ENCODE data around the gene FAM107B.

FAM107B gene

DNA sequence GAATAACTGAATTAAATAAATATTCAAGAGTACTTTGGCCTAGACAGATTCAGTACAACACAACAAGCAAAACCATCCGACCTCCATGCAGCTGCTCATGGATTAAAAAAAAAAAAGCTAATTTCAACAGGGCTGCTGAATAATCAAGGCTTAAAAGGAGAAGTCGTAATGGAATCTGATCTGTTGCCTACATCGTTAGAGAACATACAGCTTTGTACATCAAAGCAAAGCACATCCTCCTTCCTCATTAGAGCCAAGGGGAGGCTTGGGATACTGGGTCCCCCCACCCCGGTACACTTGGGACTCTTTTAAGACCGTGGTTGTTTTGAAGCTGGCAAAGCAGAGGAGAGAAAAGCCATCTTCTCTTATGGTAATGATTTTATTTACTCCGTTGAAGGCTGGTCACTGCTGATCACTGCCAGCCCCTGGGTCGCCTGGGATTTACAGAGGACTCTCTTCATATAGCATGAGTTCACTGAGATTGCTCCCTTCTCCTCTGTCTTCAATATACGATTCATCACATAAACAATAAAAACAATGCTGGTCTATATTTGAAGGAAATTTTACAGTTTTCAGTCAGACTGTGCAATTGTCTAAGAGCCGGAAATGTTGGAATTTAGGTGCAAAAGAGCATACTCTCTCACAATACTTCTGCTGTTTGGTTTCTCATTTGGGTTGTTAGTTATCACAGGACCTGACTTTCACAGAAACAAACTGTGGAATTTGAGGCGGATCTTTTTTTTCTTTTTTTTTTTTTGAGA is 148.8 kb downstream of the FAM107B start:
- Histone ChIP-seq H3K4me3 (ENCODE audit: low read length) (no peak overlapping the region), H3K9ac (ENCODE audit: low read length) (no peak overlapping the region), H2BK5ac (ENCODE audit: low read length) (no peak overlapping the region), H3K4ac (ENCODE audit: low read depth, low read length) (no peak overlapping the region), H3K27ac (ENCODE audit: low read depth, low read length) (no peak overlapping the region), H2BK120ac (ENCODE audit: low read depth, low read length) (no peak overlapping the region), H3K23ac (ENCODE audit: low read length) (no peak overlapping the region), H4K8ac (ENCODE audit: low read depth, low read length) (no peak overlapping the region), H3K18ac (ENCODE audit: low read length) (no peak overlapping the region), H3K79me1 (ENCODE audit: low read length) (no peaks in the 10 kb centered on the region), H3K4me2 (ENCODE audit: low read length) (no peak overlapping the region), H2AK5ac (ENCODE audit: low read length) (no peak overlapping the region), H3K36me3 (ENCODE audit: control insufficient read depth, insufficient read depth, low read length) (no peaks in the 10 kb centered on the region), H4K5ac (ENCODE audit: low read length) (no peak overlapping the region), H3K79me2 (ENCODE audit: control insufficient read depth, insufficient read depth, low read length) (no peaks in the 10 kb centered on the region), H3K4me1 (ENCODE audit: control insufficient read depth, low read depth, low read length) (no peaks in the 10 kb centered on the region), H3K56ac (ENCODE audit: low read length) (no peak overlapping the region), H2BK15ac (replicated peaks; ENCODE audit: low read depth) (no peak overlapping the region), H3K27me3 (ENCODE audit: insufficient read depth, low read length, poor library complexity) (no peaks in the 10 kb centered on the region)
- DNase-seq = no peak
- no CpG with 5 or more reads among the region's 10 CpGs for WGBS (ENCODE audit: extremely low coverage, insufficient coverage, low lambda C conversion rate)

DNA sequence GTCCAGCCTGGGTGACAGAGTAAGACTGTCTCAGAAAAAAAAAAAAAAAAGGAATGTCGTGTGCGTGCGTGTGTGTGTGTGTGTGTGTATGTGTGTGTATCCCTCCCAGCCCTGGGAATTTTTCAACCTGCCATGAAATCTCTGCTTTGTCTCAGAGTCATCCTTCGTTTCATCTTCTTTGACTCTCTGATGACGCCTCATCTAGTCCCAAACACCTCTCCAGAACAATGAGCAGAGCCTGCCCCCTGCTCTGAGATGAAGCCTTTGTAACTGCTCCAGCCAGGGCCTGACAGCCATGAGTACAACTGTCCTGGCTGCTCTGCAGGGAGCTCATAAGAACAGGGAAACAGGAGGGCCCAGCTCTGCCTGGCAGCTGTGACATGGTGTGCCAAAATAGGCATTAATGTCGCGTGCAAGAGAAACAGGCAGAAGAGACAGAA is 149.5 kb downstream of the FAM107B start:
- no peaks in the 10 kb centered on the region for H3K36me3 ChIP-seq (ENCODE audit: control insufficient read depth, insufficient read depth, low read length)
- H3K79me1 ChIP-seq (ENCODE audit: low read length) = no peaks in the 10 kb centered on the region
- H3K23ac ChIP-seq (ENCODE audit: low read length) = no peak overlapping the region
- H3K18ac ChIP-seq (ENCODE audit: low read length) = no peak overlapping the region
- H3K27me3 ChIP-seq (ENCODE audit: insufficient read depth, low read length, poor library complexity) = no peaks in the 10 kb centered on the region
- H3K4me3 ChIP-seq (ENCODE audit: low read length) = no peak overlapping the region
- H3K56ac ChIP-seq (ENCODE audit: low read length) = no peak overlapping the region
- H2BK120ac ChIP-seq (ENCODE audit: low read depth, low read length) = no peak overlapping the region
- WGBS (ENCODE audit: extremely low coverage, insufficient coverage, low lambda C conversion rate) = no CpG with 5 or more reads among the region's 7 CpGs
- no peaks in the 10 kb centered on the region for H3K79me2 ChIP-seq (ENCODE audit: control insufficient read depth, insufficient read depth, low read length)
- no peak overlapping the region for H2BK15ac ChIP-seq (replicated peaks; ENCODE audit: low read depth)
- no peak overlapping the region for H3K27ac ChIP-seq (ENCODE audit: low read depth, low read length)
- no peak overlapping the region for H3K9ac ChIP-seq (ENCODE audit: low read length)
- no peak for DNase-seq
- H2BK5ac ChIP-seq (ENCODE audit: low read length) = no peak overlapping the region
- H3K4me2 ChIP-seq (ENCODE audit: low read length) = no peak overlapping the region
- H3K4ac ChIP-seq (ENCODE audit: low read depth, low read length) = no peak overlapping the region
- H4K8ac ChIP-seq (ENCODE audit: low read depth, low read length) = no peak overlapping the region
- H4K5ac ChIP-seq (ENCODE audit: low read length) = no peak overlapping the region
- no peaks in the 10 kb centered on the region for H3K4me1 ChIP-seq (ENCODE audit: control insufficient read depth, low read depth, low read length)
- no peak overlapping the region for H2AK5ac ChIP-seq (ENCODE audit: low read length)

DNA sequence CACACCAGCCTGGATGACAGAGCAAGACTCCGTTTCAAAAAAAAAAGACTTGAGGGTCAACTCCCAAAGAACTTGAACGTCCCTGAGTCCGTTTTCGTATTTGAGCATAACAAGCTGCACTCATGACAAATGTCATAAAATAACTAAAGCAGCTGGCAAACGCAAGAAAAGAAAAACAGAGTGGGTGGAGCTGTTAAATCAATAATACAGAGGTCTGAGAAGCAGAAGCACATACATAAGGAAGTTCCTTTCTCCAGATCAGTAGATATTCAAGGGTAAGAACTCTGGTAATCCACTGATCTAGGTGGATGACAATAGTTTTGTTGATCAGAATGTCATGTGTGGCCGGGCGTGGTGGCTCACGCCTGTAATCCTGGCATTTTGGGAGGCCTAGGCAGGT is 150.1 kb downstream of the FAM107B start:
- Histone ChIP-seq H3K23ac (ENCODE audit: low read length) (no peak overlapping the region), H3K27me3 (ENCODE audit: insufficient read depth, low read length, poor library complexity) (no peaks in the 10 kb centered on the region), H3K4ac (ENCODE audit: low read depth, low read length) (no peak overlapping the region), H4K5ac (ENCODE audit: low read length) (no peak overlapping the region), H3K36me3 (ENCODE audit: control insufficient read depth, insufficient read depth, low read length) (no peaks in the 10 kb centered on the region), H3K4me2 (ENCODE audit: low read length) (no peak overlapping the region), H4K8ac (ENCODE audit: low read depth, low read length) (no peak overlapping the region), H3K9ac (ENCODE audit: low read length) (no peak overlapping the region), H3K4me1 (ENCODE audit: control insufficient read depth, low read depth, low read length) (no peaks in the 10 kb centered on the region), H3K4me3 (ENCODE audit: low read length) (no peak overlapping the region), H2BK15ac (replicated peaks; ENCODE audit: low read depth) (no peak overlapping the region), H3K27ac (ENCODE audit: low read depth, low read length) (no peak overlapping the region), H3K18ac (ENCODE audit: low read length) (no peak overlapping the region), H3K79me1 (ENCODE audit: low read length) (no peaks in the 10 kb centered on the region), H3K79me2 (ENCODE audit: control insufficient read depth, insufficient read depth, low read length) (no peaks in the 10 kb centered on the region), H2BK120ac (ENCODE audit: low read depth, low read length) (no peak overlapping the region), H3K56ac (ENCODE audit: low read length) (no peak overlapping the region), H2AK5ac (ENCODE audit: low read length) (no peak overlapping the region), H2BK5ac (ENCODE audit: low read length) (no peak overlapping the region)
- DNase-seq = no peak
- no CpG with 5 or more reads among the region's 8 CpGs for WGBS (ENCODE audit: extremely low coverage, insufficient coverage, low lambda C conversion rate)

DNA sequence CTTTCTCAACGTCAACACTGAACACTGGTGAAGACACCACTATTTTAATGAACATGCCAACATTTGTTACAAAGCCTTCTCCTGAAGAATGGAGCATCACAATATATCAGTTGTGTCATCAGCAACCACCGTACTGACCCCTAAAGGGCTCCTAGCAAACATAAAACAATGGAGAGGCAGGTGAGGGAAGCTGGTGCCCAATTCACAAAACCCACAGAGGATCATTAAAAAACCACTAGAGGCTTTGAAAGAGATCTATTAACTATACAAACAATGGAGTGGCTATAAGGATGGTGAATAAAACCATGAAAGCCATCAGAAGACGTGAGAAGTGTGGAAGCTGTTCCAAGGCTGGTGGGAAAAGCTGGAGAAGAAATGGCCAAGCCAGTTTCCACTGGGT is 150.8 kb downstream of the FAM107B start:
- Histone ChIP-seq H2AK5ac (ENCODE audit: low read length) (no peak overlapping the region), H3K9ac (ENCODE audit: low read length) (no peak overlapping the region), H3K23ac (ENCODE audit: low read length) (no peak overlapping the region), H3K27me3 (ENCODE audit: insufficient read depth, low read length, poor library complexity) (no peaks in the 10 kb centered on the region), H3K56ac (ENCODE audit: low read length) (no peak overlapping the region), H2BK5ac (ENCODE audit: low read length) (no peak overlapping the region), H3K36me3 (ENCODE audit: control insufficient read depth, insufficient read depth, low read length) (no peaks in the 10 kb centered on the region), H3K4me3 (ENCODE audit: low read length) (no peak overlapping the region), H3K79me1 (ENCODE audit: low read length) (no peaks in the 10 kb centered on the region), H3K18ac (ENCODE audit: low read length) (no peak overlapping the region), H2BK15ac (replicated peaks; ENCODE audit: low read depth) (no peak overlapping the region), H2BK120ac (ENCODE audit: low read depth, low read length) (no peak overlapping the region), H3K4me1 (ENCODE audit: control insufficient read depth, low read depth, low read length) (no peaks in the 10 kb centered on the region), H3K4ac (ENCODE audit: low read depth, low read length) (no peak overlapping the region), H4K8ac (ENCODE audit: low read depth, low read length) (no peak overlapping the region), H3K4me2 (ENCODE audit: low read length) (no peak overlapping the region), H3K79me2 (ENCODE audit: control insufficient read depth, insufficient read depth, low read length) (no peaks in the 10 kb centered on the region), H4K5ac (ENCODE audit: low read length) (no peak overlapping the region), H3K27ac (ENCODE audit: low read depth, low read length) (no peak overlapping the region)
- DNase-seq = no peak
- whole genome bisulfite sequencing (ENCODE audit: extremely low coverage, insufficient coverage, low lambda C conversion rate) = no CpG with 5 or more reads among the region's 3 CpGs

DNA sequence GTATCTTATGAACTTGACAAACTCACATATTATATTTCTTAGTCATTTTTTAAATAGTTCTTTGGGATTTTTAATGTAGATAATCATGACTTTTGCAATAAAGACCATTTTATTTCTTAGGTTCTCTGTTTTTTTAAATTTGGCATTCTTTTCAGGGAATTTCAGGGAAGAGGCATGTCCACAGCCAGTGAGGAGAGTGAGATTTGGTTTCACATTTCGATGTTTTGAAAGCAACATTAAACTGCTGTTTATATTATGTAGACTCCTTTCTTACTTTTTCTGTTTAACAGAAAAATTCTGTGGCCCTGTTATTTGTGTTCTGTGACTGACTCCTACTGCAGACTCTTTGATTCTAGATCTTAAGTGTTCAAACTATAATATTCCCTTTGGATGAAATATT is 153.7 kb downstream of the FAM107B start:
- no CpG with 5 or more reads among the region's 1 CpG for WGBS (ENCODE audit: extremely low coverage, insufficient coverage, low lambda C conversion rate)

DNA sequence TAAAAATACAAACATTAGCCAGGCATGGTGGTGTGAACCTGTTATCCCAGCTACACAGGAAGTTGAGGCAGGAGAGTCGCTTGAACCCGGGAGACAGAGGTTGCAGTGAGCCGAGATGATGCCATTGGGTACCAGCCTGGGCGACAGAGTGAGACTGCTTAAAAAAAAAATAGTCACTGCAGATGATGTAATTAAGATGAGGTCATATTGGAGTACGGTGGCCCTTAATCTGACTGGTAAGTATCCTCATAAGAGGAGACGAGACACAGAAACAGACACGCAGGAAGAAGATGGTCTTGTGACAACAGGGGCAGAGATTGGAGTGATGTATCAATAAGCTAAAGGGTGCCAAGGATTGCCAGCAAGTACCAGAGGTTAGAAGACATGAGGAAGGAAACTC is 156.0 kb downstream of the FAM107B start:
- Histone ChIP-seq H2BK5ac (ENCODE audit: low read length) (no peak overlapping the region), H3K23ac (ENCODE audit: low read length) (no peak overlapping the region), H3K27me3 (ENCODE audit: insufficient read depth, low read length, poor library complexity) (no peaks in the 10 kb centered on the region), H2AK5ac (ENCODE audit: low read length) (no peak overlapping the region), H2BK15ac (replicated peaks; ENCODE audit: low read depth) (no peak overlapping the region), H2BK120ac (ENCODE audit: low read depth, low read length) (no peak overlapping the region), H4K5ac (ENCODE audit: low read length) (no peak overlapping the region), H3K4ac (ENCODE audit: low read depth, low read length) (no peak overlapping the region), H3K4me3 (ENCODE audit: low read length) (no peak overlapping the region), H3K18ac (ENCODE audit: low read length) (no peak overlapping the region), H4K8ac (ENCODE audit: low read depth, low read length) (no peak overlapping the region), H3K79me1 (ENCODE audit: low read length) (no peaks in the 10 kb centered on the region), H3K56ac (ENCODE audit: low read length) (no peak overlapping the region), H3K4me2 (ENCODE audit: low read length) (no peak overlapping the region), H3K4me1 (ENCODE audit: control insufficient read depth, low read depth, low read length) (no peaks in the 10 kb centered on the region), H3K36me3 (ENCODE audit: control insufficient read depth, insufficient read depth, low read length) (no peaks in the 10 kb centered on the region), H3K79me2 (ENCODE audit: control insufficient read depth, insufficient read depth, low read length) (no peaks in the 10 kb centered on the region), H3K9ac (ENCODE audit: low read length) (no peak overlapping the region), H3K27ac (ENCODE audit: low read depth, low read length) (no peak overlapping the region)
- DNase-seq = no peak
- WGBS (ENCODE audit: extremely low coverage, insufficient coverage, low lambda C conversion rate) = no CpG with 5 or more reads among the region's 7 CpGs

More for the DNA sequence above, 153.7 kb downstream of the FAM107B start:
- Histone ChIP-seq H3K4me3 (ENCODE audit: low read length) (no peak overlapping the region), H3K79me2 (ENCODE audit: control insufficient read depth, insufficient read depth, low read length) (no peaks in the 10 kb centered on the region), H3K27ac (ENCODE audit: low read depth, low read length) (no peak overlapping the region), H4K8ac (ENCODE audit: low read depth, low read length) (no peak overlapping the region), H2BK120ac (ENCODE audit: low read depth, low read length) (no peak overlapping the region), H4K5ac (ENCODE audit: low read length) (no peak overlapping the region), H3K18ac (ENCODE audit: low read length) (no peak overlapping the region), H3K4ac (ENCODE audit: low read depth, low read length) (no peak overlapping the region), H3K9ac (ENCODE audit: low read length) (no peak overlapping the region), H3K4me1 (ENCODE audit: control insufficient read depth, low read depth, low read length) (no peaks in the 10 kb centered on the region), H3K4me2 (ENCODE audit: low read length) (no peak overlapping the region), H3K27me3 (ENCODE audit: insufficient read depth, low read length, poor library complexity) (no peaks in the 10 kb centered on the region), H2BK5ac (ENCODE audit: low read length) (no peak overlapping the region), H3K56ac (ENCODE audit: low read length) (no peak overlapping the region), H3K79me1 (ENCODE audit: low read length) (no peaks in the 10 kb centered on the region), H2AK5ac (ENCODE audit: low read length) (no peak overlapping the region), H3K36me3 (ENCODE audit: control insufficient read depth, insufficient read depth, low read length) (no peaks in the 10 kb centered on the region), H2BK15ac (replicated peaks; ENCODE audit: low read depth) (no peak overlapping the region), H3K23ac (ENCODE audit: low read length) (no peak overlapping the region)
- no peak for DNase-seq

Data from mesendoderm (in vitro differentiated cells).